NCI-H2029 (cell line): ENCODE results near the gene PRDM16.

Experiments
- DNase-seq: peaks from one replicate; lab custom pipeline; 2025; lab: John Stamatoyannopoulos, UW

PRDM16 gene

DNA sequence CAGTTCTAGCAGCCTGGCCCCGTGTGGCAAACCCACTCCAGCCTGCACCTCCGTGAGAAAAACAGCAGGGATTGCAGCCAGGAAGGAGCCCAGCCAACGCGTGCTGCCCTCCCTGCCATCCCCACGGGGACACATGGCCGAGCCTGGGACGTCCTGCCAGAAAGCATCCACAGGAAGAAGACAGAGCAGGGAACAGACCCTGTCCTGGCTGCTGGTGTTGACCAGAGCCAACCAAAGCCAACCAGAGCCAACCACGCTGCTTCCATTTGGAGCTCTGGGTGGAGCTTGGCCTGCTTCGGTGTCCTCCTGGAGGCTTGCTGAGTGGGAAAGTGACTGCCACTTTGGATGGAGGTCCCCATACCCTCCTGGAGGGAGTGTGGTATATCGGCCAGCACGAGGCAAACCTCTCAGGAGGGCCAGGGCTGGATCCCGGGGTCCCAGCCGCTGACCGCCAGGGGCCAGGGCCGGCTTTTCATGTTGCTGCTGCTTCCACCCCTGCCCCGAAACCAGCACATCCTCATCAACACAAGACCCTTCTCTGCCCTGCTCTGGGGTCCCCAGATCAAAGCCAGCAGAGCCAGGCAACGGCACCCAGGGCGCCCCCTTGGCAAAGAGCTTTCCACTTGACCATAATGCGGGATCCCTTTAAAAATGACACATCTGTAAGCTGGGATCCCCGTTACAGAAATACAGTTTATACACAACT, 304.9 kb downstream of the PRDM16 start:
- no peak for DNase-seq

DNA sequence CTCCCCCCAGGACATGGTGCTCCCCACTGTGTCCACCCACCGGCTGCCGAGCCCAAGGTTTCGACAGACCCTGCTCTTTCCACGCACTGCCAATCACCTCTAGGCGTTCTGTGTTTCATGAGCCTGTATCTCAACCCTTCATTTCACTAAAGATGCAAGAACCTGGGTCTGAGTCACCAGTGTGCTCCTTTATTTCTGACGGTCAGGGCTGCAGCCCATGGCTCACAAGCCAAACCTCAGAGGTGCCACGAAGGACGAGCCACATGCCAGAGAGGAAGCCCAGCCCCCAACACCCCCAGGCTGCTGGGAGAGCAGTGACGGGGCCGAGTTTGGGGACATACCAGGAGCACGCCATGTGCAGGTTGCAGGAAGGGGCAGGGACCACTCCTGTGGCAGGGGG, 306.2 kb downstream of the PRDM16 start:
- DNase-seq, result no peak

DNA sequence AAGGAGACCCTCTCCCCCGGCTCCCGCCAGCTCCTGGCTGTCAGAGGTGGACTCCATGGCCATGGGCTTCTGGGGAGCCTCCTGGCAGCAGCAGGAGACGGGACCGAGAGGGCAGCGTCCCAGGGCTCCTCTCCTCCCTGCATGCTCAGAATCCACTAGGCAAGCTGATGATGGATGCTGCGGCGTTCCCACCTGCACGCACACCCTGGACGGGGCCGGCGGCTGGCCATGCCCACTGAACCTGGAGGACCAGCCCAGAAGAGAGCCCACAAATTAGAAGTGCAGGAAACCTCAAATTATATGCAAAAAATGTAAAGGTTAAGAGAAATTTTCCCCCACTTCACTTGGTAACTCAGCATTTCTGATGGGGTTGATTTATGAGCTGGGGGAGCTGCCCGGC, 308.2 kb downstream of the PRDM16 start:
- no peak for DNase-seq

DNA sequence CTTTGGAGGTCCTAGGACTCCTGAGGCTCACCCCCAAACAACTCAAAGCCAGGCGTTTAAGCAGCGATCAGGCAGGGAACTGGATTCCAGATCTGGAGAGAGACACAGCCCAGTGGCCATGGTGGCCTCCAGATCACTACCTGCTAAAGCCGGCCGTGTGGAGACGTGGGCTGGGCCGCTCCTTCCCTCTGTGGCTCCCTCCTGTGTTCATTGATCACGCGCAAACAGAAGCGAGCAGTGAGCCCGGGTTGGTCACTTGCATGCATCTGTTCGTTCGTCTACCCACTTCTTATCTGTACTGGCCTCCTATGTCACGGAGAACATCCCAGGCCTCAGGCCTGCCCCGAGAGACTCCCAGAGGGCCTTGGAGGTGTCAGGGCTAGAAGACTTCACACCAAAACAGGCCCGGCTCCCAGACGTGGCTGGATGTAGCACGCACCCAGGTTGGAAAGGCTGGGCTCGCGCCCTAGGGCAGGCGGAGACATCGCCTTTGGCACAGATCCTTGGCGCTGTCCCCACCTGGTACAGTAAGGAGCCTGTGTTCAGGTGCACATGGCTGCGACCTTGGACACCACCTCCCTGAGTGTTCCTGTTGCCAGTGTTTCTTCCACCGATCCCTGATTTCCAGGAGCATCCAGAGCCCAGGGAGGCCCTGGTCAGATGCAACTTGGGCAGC, 308.7 kb downstream of the PRDM16 start:
- DNase-seq, result no peak

DNA sequence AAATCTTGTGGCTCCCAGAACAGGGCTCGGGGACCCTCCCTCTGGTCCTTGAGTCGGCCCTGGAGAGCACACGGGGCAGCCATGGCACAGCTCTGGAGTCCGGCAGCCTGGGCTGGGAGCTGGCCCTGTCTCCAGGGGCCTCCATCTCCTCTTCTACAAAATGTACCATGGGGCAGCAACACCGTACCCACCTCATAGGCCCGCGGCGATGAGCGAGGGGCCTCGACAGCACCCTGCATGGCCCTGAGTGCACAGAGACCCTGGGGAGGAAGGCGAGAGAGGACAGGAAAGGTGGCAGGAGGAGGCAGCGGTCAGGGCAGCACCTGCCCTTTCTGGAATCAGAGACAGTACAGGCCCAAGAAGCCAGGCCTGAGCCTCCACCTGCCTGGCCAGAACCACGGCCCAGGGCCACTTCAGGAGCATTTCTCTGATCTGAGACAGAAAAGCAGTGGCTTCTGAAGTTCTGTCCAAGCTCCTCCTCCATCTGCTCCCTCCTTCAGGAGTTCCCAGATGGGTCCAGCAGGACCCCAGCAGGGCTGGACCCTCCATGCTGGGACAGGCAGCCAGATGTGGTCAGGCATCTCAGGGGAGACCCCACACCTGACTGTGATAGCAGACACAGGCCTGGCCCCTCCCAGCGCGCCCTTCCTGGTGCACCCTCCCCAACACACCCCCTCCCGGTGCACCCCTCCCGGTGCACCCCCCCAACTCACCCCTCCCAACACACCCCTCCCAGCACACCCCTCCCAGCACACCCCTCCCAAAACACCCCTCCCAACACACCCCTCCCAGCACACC, 309.6 kb downstream of the PRDM16 start:
- DNase-seq, result no peak

DNA sequence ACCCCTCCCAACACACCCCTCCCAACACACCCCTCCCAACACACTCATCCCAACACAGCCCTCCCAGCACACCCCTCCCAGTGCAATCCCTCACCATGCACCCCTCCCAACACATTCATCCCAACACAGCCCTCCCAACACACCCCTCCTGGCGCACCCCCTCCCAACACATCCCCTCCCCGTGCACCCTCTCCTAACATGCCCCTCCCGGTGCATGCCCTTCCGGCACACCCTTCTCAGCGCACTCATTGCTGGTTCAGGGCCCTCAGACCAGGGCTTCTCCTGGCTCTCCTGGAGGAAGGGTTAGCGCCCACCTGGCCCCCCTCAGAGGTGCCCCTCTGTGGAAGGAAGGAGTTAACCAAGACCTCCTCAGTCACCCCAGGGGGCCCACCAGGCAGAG, 310.9 kb downstream of the PRDM16 start:
- no peak for DNase-seq

DNA sequence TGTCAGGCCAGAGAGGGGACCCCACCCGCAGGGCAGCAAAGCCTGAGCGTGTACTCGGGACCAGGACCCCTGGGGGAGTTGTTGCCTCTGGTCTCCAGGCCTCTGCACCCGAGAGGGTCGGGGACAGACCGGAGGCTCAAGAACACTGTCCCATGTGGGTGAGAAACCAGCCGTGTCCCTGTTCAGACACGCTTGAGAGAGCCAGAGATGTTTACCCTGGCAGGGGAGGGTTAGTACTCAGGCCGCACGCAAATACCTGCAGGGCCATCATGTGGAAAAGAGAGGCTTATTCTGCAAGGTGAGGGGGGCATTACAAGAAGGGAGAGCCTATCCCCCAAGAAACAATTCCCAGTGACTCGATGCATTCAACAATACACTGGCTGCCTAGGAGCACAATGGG, 311.5 kb downstream of the PRDM16 start:
- no peak for DNase-seq

DNA sequence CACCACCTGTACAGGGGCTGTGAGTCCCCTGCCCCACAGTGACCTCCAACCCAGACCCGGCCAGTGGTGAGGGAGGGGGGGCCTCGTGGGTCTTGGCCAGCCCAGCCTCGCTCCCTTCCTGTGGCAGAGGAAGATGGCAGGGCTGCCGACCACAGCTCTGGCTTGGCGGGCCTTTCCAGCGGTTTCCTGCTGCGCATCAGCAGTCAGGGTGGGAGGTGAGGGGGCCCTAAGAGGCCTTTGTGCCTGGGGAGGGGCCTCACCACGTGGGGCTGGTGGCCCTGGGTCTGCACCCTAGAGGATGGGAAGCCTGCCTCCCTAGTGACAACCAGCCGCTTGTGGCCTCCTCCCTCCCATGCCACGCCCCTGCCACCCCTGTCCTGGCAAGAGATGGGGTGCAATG, 312.9 kb downstream of the PRDM16 start:
- no peak for DNase-seq

DNA sequence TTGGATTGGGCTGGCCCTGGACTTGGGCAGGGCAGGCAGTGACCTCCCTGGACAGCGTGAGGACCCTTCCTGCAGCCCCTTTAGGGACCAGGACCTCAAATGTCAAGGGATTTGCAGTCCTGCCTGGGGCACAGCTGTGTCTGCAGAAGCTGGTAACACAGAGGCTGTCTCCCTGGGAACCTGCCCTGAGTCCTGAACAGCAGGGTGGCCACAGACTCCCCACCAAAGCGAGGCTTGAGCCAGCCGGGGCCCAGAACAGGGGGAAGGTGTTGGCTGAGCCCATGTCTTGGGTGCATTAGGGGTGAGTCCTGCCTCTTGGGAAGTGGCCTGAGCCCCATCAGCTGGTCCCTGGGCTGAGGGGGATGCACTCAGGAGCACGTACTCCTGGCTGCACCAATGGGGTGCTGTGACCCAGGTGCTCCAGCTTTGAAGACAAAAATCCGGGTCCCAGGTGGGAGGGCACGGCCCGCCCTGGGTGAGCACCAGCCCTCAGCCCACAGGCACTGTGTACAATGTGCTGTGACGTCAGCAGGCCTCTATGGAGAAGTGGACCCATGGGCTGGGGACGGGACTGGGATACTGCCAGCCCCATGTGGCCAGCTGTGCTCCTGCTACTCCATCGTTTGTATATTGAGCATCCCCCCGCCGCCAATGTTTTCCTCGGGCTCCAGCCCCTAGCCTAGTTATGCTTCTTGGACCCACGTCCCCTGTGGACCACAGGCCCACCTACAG, 313.5 kb downstream of the PRDM16 start:
- DNase-seq, result no peak

DNA sequence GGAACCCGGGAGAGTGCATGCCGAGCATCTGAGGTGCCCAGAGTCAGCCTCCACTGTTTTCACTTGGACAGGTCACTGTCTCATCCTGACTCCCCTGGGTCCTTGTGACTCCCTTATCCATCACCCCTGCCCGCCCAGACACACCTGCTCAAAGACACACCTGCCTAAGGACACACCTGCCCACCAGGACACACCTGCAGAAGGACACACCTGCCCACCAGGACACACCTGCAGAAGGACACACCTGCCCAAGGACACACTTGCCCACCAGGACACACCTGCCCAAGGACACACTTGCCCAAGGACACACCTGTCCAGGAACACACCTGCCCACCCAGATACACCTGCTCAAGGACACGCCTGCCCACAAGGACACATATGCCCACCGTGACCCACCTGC, 314.7 kb downstream of the PRDM16 start:
- DNase-seq, result no peak

DNA sequence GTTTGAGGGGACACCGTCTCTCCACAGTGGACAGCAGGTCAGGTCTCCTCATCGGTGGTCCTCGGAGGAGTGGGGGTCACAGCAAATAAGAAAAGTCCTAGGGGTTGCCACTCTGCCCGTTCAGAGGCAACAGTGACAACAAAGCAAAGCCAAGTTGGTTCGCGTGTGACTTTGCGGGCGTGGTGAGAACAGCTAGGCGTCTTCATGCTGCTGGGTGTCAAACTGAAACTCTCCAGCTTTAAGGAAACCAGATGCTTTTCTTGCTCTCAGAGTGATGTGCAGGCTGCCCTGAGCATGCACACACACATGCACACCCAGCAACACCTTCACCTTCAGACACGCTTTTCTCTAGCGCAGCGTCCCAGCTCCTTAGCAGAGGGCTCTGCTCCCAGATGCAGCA, 315.4 kb downstream of the PRDM16 start:
- no peak for DNase-seq

DNA sequence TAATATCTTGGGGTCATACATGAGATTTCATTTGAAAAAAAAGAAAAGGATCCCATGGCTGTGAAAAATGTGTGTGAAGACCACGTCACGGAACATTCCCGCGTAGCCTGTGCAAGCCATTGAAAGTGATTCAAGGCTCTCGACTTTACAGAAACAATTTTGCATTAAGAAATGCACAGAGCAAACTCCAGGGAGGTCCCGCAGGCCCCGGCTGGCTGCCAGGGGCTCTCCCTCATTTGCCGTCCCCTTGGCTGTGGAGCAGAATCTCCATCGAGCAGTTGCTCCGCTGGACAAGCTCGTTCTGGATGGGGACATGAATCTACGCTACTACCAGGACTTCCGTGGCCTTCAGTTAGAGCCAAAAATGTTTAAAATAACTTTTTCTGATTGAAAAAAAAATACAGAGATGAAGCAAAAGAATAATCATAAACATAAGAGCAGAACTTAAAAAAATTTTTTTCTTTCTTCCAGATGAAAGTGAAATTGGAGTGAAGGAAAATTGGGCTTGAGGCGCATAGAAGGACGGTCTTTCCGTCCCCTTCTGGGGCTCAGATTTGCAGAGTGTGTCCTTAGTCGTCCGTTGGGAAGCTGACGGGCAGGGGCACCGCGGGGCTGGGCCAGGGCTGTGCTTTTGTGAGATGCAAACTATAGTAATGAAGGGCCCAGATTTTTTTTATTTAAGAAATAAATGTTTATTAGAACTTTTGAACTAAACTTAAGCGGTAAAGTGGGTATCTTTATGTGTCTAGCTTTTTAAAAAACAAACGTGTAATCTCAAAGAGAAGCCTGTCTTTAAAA, 317.4 kb downstream of the PRDM16 start:
- DNase-seq, result no peak

DNA sequence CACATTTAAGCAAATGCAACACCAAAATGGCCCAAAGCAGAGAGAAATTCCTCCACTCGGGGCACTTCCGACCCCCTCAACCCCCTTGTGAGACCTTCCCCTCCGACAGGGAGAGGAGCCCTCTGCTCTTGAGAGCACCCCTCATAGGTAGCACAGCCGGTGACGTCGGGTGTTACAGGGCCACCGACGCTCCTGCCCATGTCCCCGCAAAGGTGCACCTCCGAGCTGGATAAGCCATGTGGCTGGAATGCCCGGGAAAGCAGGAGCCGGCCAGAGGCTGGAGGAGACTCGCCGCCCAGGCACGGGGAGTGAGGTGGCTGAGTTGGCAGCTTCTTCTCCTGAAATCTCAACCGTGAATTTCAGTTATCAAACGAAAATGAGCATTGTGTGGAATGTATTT, 318.4 kb downstream of the PRDM16 start:
- no peak for DNase-seq

DNA sequence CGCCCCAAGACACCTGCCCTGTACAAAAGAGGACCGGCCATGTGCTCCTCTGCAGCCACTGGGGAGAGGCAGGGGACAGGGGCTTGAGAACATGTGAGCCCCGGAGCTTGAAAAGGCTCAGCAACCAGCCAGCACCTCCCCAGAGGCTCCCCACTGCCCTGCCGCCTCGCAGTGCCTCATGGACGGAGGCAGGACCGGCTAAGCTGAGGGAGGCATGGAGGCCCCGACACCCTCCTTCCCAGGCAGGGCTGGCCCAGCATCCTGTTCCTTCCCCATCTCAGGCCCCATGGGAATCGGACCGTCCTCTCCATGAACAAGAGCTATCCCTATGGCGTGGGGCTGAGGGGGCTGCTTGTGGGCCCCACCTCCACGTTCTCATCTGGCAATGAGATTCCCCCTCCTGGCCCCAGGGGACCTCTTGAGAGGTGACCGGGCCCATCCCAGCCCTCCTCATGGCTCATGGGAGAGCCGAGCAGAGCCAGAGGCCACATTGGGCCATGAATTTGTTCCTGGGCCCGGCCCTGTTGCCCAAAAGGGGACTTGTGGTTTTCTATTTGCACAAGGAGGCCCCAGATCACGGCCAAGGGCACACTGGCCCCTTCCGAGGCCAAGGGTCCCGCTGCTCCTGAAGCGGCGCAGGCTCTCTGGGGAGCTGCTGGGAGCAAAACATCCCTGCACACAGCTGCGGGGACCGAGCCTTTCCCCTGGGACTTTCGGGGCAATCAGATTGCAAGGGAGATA, 320.3 kb downstream of the PRDM16 start:
- DNase-seq, result no peak

DNA sequence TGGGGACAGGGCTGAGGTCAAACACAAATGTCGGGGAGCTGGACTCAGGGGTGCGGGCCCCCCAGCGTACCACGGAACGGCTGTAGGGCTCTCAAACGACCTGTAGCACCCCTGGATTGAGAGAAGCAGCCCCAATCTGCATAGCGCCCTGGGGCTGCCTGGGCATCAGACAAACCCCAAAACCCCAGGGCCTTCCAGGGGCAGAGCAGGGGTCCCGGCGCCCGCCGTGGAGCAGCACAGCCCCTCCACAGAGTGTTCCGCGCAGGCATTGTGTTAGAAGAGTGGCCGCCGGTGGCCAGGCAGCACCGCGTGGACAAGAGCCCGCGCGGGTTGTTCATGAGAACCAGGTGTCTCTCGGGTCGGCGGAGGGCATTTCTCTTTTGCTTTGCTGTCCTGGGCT, 321.3 kb downstream of the PRDM16 start:
- DNase-seq, result no peak

DNA sequence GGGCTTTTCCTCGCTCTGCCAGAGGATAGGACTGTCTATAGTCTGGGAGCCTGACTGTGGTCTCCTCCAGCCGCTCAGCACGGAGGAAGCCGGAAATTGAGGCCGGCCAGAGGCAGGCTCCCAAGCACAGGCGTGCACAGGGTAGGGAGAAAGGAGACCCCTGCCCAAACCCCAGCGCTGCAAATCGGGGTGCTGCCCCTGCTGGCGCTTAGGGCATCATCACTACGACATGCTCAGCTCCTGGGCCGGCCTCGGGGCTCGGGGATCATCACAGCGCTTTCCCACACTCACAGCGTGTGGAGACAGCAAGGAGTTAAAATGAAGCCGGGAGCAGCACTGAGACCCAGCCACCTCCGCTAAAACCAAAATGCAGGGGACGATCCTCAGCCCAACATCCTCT, 322.7 kb downstream of the PRDM16 start:
- no peak for DNase-seq

DNA sequence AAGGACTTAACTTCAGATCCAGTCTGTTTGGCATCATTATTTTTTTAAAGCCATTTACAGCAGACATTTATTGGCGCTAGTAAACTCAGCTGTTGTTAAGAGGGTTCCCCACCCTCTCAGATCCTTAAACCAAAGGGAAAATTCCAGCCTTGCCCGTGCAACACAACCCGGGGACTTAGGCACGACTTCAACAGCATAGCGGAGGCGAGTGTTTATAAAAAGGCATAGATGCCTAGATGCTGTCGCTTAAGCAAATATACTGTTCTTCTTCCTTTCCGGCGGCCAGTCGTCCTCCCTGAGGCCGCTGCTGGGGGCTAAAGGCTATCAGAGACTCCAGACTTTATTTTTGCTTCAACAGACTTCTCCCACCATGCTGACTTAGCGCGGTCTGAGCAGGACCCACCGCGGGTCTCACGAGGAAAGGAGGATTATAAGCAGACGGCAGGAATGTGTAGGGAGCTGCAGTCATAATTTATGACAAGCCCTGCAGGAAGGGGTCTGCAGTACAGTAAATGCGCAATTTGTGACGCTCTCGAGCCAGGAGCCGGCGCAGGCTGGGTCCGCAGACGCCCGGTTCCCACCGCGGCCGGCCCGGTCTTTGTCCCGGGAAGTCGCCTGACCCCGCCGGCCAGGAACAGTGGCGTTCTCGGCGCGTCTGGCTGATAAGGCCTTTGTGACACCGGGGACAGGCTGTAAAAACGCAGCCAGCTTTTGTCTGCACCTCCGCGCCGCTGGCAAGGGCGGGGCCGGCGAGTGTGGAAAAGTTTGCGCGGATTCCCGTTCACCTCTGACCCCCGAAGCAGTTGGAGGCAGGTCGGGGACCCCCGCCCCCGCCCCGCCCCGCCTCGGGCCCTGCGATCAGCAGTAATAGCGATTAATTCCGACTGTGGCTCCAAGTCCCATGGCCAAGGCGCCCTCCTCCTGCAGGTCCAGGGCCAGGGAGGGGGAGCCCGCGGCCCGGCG, 324.3 kb downstream of the PRDM16 start:
- DNase-seq, result no peak

DNA sequence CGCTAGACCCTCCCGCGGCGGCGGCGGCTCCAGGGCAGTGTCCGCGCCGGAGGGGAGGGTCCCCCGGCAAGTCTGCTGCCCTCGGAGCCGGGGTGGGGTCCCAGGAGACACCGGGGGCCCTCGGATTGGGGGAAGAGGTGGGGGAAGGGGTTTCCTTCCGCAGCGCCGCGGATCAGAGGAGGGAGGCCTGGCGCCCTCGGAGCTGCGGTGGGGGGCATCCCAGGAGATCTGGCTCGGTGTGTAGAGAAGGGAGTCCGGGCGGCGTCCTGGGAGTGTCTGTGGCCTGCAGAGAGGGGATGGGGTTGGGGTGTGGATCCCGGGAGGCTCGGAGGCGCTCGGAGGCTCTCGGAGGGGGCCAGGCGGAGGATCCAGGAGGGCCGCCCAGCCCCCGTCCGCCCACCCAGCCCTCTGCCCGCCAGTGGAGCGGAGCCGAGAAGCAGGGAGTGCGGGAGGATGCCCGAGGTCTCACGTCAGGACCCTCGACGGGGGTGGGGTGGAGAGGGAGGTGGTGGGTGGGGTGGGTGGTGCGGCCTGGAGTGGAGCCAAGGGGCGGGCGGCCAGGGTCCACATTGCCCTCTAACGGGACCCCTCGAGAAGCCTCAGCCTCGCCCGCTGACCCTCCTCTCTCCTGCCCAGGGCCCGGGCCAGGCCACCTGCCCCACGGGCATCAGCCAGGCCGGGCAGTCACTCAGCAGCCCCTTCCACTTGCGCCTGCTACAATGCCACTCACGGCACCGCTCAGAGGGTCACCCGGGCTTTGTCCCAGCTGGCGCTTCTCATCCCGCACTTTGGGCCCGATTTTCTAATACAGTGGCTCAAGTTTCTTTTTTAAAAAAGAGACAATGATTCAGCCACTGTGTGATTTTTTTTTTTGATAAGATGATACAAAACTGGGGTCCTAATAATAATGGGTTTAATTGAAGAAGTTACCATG, 325.3 kb downstream of the PRDM16 start:
- DNase-seq, result no peak

DNA sequence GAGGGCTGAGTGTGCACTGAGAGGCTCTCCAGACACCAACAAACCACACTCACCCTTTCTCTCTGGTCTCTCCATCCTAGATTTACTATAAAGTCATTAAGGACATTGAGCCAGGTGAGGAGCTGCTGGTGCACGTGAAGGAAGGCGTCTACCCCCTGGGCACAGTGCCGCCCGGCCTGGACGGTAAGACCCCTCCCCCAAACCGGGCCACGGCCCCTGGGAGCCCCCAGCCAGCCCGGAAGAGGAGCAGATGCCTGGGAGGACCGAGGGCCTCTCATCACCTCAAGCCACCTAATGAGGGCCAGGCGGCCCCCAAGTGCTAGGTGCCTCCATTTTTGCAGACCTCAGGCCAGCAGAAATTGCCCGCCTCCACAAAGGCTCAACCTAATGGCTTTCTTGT, 327.4 kb downstream of the PRDM16 start:
- no peak for DNase-seq
